ENCODE data around the gene CDK5RAP2. TPM values are rescaled to one million over a fixed set of nuclear protein-coding genes. Genes with fewer than 3 reads are reported as not detected.

Gene CDK5RAP2
- total RNA-seq, 3 donors from 2014 or later (not counting 1 experiment from before 2014, with no cell fraction given), result 81.5 to 95.7 (median 82.4) TPM

DNA sequence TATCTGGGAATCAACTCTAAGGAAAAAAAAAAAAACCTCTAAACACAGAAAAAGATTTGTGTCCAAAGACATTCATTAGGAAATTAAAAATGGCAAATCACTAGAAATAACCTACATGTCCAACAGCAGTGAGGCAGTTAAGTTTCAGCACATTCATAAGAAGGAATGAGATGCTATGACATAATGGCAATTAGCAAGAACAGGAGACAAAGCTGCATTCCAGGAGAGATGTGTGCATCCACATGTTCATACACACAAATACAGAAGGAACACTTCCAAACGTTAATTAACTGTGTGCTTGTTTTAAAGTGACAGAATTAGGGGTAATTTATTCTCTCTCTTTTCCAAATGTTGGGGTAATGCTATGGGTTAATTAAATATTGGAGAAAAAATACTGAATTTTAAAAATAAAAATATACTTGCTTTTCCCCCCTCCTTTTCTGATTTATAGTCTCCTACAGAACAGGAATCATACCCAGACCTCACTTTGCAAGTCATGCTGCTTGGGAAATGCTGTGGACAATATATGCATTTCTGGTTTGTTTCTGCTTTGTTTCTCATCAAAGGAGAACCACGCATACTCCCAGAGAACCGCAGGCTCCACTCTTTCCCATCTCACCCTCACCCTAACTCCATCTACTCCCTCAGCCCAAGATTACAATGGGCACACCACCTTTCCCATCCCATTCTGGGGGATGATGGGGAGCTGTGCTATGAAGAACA, 114.1 kb downstream of the CDK5RAP2 start:
- Mint-ChIP-seq H3K9me3 (no peaks in the 10 kb centered on the region), H3K27ac (no peak overlapping the region), H3K4me1 (peaks cover 14 to 19% of the 10 kb centered on the region in 2 donors), H3K27me3 (ENCODE audit: low read depth in 2 of 2) (no peaks in the 10 kb centered on the region), H3K4me3 (no peak overlapping the region), H3K36me3 (peaks cover 12% of the 10 kb centered on the region)
- DNase-seq (no peak), ATAC-seq (no peak)
- no peaks in the 10 kb centered on the region for H3K27me3 ChIP-seq (ENCODE audit: control insufficient read depth, insufficient read depth, low read length)
- peaks cover 28% of the 10 kb centered on the region for H3K36me3 ChIP-seq (ENCODE audit: control insufficient read depth, insufficient read depth, low read length)
- WGBS (ENCODE audit: insufficient coverage), result 73% methylated on average over 2 of the region's 3 CpGs
- no peak for TF ChIP-seq CTCF (IDR thresholded peaks at IDR 0.05)
- intact Hi-C loops (cut with micrococcal nuclease), result no loop called here
- no peaks in the 10 kb centered on the region for H3K9me3 ChIP-seq (ENCODE audit: control insufficient read depth, insufficient read depth, low read length)
- H3K4me3 ChIP-seq (ENCODE audit: low read length), result no peak overlapping the region
- H3K4me1 ChIP-seq (ENCODE audit: control insufficient read depth, insufficient read depth, low read length), result no peaks in the 10 kb centered on the region
- H3K27ac ChIP-seq (ENCODE audit: low read length), result no peak overlapping the region

- Mint-ChIP-seq H3K27ac (no peak overlapping the region), H3K4me3 (no peak overlapping the region), H3K27me3 (ENCODE audit: low read depth in 2 of 2) (no peaks in the 10 kb centered on the region), H3K36me3 (peaks cover 12% of the 10 kb centered on the region), H3K4me1 (peaks cover 14 to 19% of the 10 kb centered on the region in 2 donors), H3K9me3 (no peaks in the 10 kb centered on the region)
- Histone ChIP-seq H3K9me3 (ENCODE audit: control insufficient read depth, insufficient read depth, low read length) (no peaks in the 10 kb centered on the region), H3K36me3 (ENCODE audit: control insufficient read depth, insufficient read depth, low read length) (peaks cover 29% of the 10 kb centered on the region), H3K4me1 (ENCODE audit: control insufficient read depth, insufficient read depth, low read length) (no peaks in the 10 kb centered on the region), H3K27ac (ENCODE audit: low read length) (no peak overlapping the region), H3K4me3 (ENCODE audit: low read length) (no peak overlapping the region), H3K27me3 (ENCODE audit: control insufficient read depth, insufficient read depth, low read length) (no peaks in the 10 kb centered on the region)
- TF ChIP-seq CTCF (IDR thresholded peaks at IDR 0.05), result no peak
- intact Hi-C loops (cut with micrococcal nuclease), result no loop called here
- ATAC-seq, result no peak
- no peak for DNase-seq
- 96% methylated on average over 2 of the region's 4 CpGs for WGBS (ENCODE audit: insufficient coverage)
Measured at GRCh38 chr9:120464887-120465421, 115.0 kb downstream of the CDK5RAP2 start.

DNA sequence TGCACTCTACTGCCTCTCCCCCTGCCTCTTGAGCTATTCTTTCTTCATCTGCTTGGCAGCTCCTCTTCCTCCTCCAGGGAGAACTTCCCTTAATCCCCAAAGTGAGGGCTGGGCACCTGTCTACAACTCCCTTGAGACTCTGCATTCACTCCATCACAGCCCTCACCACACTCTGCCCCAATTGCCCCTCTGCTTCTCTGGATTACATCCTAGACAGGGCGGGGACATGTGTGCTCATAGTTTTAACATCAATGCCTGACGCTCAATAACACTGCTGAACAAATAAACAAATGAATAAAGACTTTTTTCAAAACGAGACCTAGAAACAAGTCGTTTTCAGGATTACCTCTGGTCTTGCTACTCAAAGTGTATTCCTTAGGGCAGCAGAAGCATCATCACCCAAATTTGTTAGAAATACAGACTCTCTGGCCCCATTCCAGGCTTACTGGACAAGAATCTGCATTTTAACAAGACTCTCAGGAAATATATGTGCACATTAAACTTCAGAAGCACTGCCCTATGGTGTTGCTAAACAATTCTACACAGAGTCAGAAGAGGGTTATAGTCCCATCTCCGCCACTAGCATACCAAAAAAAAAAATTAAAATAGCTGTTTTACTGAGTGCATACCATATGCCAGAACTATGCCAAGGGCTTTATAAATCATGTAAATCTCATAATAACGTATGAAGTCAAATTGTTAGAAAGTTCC, 115.6 kb downstream of the CDK5RAP2 start:
- Mint-ChIP-seq H3K27ac (no peak overlapping the region), H3K27me3 (ENCODE audit: low read depth in 2 of 2) (no peaks in the 10 kb centered on the region), H3K4me1 (peaks cover 14 to 19% of the 10 kb centered on the region in 2 donors), H3K4me3 (no peak overlapping the region), H3K9me3 (no peaks in the 10 kb centered on the region), H3K36me3 (peaks cover 8% of the 10 kb centered on the region)
- intact Hi-C loops (cut with micrococcal nuclease), result no loop called here
- Histone ChIP-seq H3K27me3 (ENCODE audit: control insufficient read depth, insufficient read depth, low read length) (no peaks in the 10 kb centered on the region), H3K36me3 (ENCODE audit: control insufficient read depth, insufficient read depth, low read length) (peaks cover 29% of the 10 kb centered on the region), H3K4me3 (ENCODE audit: low read length) (no peak overlapping the region), H3K4me1 (ENCODE audit: control insufficient read depth, insufficient read depth, low read length) (no peaks in the 10 kb centered on the region), H3K9me3 (ENCODE audit: control insufficient read depth, insufficient read depth, low read length) (no peaks in the 10 kb centered on the region), H3K27ac (ENCODE audit: low read length) (no peak overlapping the region)
- DNase-seq, result no peak
- no peak for TF ChIP-seq CTCF (IDR thresholded peaks at IDR 0.05)
- 95% methylated on average over 6 of the region's 6 CpGs for WGBS (ENCODE audit: insufficient coverage)
- no peak for ATAC-seq
